Cardiac fibroblast (primary cell): Measurements from ENCODE around the gene LLCFC1.

Experiments used
- DNase-seq, 2 donors: peaks; one replicate each; pipeline versions ENCODE4 v3.0.0 to v3.0.0-alpha.2; 2010; ENCODE audit warnings: low read depth in 2 of 2
- H3K4me3 ChIP-seq, 2 donors: replicated peaks in 1 of 2; 1 replicate in 1 of 2; 2 replicates in 1 of 2; pipeline ENCODE4 v1.5.1; 2011; ENCODE audit warnings: low read depth in 2 of 2, low read length in 2 of 2, mild to moderate bottlenecking in 2 of 2, moderate library complexity in 1 of 2
- TF ChIP-seq, protein P1 (sequence below): IDR thresholded peaks from one replicate; pipeline ENCODE4 v1.5.1; 2011; ENCODE audit warnings: low read depth, mild to moderate bottlenecking, low read length, inconsistent platforms

Gene LLCFC1

DNA sequence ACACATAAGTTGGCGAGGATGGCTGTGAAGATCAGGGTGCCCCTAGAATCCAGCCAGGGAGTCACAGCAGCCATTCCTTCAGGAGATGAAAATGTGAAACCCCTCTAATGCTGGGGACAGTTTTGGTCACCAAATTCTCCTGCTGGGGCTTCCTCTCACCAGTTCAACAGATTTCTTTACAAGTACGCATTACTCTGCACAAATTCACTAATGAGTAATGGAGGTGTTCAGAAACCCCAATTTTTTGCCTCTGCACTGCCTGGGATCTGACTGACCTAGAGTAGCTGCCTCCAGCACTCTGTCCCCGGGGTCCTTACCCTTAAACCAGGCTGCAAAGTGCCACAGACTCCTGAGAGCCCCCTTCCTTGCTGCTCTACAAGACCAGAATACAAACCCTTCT, 21.8 kb upstream of the LLCFC1 start:
- DNase-seq: no peak
- H3K4me3 ChIP-seq: no peak overlapping the region
- TF ChIP-seq, protein P1, sequence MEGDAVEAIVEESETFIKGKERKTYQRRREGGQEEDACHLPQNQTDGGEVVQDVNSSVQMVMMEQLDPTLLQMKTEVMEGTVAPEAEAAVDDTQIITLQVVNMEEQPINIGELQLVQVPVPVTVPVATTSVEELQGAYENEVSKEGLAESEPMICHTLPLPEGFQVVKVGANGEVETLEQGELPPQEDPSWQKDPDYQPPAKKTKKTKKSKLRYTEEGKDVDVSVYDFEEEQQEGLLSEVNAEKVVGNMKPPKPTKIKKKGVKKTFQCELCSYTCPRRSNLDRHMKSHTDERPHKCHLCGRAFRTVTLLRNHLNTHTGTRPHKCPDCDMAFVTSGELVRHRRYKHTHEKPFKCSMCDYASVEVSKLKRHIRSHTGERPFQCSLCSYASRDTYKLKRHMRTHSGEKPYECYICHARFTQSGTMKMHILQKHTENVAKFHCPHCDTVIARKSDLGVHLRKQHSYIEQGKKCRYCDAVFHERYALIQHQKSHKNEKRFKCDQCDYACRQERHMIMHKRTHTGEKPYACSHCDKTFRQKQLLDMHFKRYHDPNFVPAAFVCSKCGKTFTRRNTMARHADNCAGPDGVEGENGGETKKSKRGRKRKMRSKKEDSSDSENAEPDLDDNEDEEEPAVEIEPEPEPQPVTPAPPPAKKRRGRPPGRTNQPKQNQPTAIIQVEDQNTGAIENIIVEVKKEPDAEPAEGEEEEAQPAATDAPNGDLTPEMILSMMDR: no peak

GRCh38 chr7:142918901-142919300, 20.4 kb upstream of the LLCFC1 start:
- TF ChIP-seq, protein P1: no peak
- H3K4me3 ChIP-seq: no peak overlapping the region
- DNase-seq: no peak

DNA sequence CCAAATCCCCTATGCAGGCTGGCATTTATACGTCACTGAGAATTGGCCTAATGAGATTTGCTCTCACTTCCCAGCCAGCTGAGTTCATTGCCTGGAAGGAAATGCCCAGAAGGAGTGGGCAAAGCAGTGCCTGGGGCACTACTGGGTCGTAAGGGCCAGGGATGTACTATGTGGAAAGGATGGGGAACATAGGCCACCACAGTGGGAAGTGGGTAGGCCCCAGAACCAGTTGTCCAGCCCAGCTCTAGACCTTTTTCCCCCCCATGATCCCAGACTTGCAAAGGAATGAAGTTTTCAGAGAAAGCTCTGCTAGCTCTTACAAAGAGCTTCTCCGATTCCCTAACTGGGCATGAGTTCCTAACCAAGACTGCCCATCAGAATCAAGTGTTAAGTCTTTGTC, 19.6 kb upstream of the LLCFC1 start:
- no peak overlapping the region for H3K4me3 ChIP-seq
- TF ChIP-seq, protein P1: no peak
- DNase-seq: no peak

- H3K4me3 ChIP-seq: no peak overlapping the region
- TF ChIP-seq, protein P1: no peak
- no peak for DNase-seq
Observed at GRCh38 chr7:142923391-142923790, 15.9 kb upstream of the LLCFC1 start.

DNA sequence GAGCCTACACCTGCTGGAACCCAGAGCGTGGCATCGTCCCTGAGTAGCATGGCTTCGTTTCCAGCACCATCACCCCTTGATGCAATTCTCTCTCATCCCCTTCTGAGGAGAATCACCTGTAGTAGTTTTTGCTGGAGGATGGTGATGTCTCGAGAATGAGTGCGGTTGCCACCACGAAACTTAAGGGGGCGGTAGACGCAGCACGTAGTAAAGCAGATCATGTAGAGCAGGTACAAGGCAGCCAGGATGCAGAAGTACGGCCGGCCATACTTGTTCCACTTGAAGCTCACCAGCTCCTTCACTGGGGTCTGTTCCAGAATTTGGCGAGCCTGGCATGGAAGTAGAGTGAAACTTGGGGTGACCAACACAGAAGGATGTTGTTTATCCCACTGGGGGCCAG, 13.9 kb upstream of the LLCFC1 start:
- TF ChIP-seq, protein P1: peak; percentile 1
- H3K4me3 ChIP-seq: no peak overlapping the region
- DNase-seq: no peak

- TF ChIP-seq, protein P1: no peak
- no peak overlapping the region for H3K4me3 ChIP-seq
- DNase-seq: no peak
Observed at GRCh38 chr7:142927085-142927745, 12.1 kb upstream of the LLCFC1 start.

DNA sequence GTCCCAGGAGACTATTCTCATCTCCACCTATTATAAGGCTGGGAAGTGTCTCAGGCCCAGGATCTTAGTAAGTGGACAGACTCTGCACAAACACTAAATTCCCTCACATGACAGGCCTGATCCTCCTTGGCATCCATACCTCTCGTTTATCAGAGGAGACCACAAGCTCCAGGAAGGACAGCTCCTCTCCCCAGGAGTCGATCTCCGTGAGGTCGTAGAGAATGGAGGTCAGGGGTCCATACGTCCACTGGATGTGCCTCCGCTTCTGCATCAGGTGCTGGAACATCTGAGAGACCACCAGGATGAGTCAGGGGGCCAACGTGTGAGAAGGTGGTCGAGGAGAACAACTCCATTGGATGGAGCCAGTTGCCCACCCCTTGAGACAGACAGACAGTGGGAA, 11.3 kb upstream of the LLCFC1 start:
- H3K4me3 ChIP-seq: no peak overlapping the region

More for the DNA sequence above, 11.3 kb upstream of the LLCFC1 start:
- no peak for DNase-seq
- TF ChIP-seq, protein P1: no peak
